Stimulated activated CD4-positive, alpha-beta T cell treated with anti-CD3 and anti-CD28 coated beads, Interleukin-12 subunit alpha, Interleukin-12 subunit beta, amount 100 ng/mL, for 4 hours (primary cell): ENCODE results near the gene TROAP.
"Not testable (repeated sequence)": the region's sequence is repeated elsewhere in the genome, so short reads cannot be mapped to it uniquely, and the experiment has no call there.

ENCODE experiments used
- DNase-seq: peaks from one replicate; pipeline ENCODE4 v3.0.0-alpha.2; 2020

The TROAP gene

GRCh38 chr12:49322708-49323523, at the start of gene TROAP:
Gene TROAP, plus strand, starts transcription at chr12:49323255. Its CDS starts 354 bp downstream, at chr12:49323609.
- peak; percentile 93 for DNase-seq

- DNase-seq = no peak
These were observed 49.2 kb upstream of the TROAP start for GRCh38 chr12:49273726-49274395.

- DNase-seq = no peak
These were observed 48.5 kb upstream of the TROAP start for GRCh38 chr12:49274396-49275069.

- DNase-seq = no peak
These were observed 46.5 kb upstream of the TROAP start for GRCh38 chr12:49276304-49277290.

- no peak for DNase-seq
These were observed 45.6 kb upstream of the TROAP start for GRCh38 chr12:49277466-49277865.

- no peak for DNase-seq
These were observed 43.3 kb upstream of the TROAP start for GRCh38 chr12:49279706-49280159.

GRCh38 chr12:49280545-49280944, 42.5 kb upstream of the TROAP start:
- DNase-seq = not testable (repeated sequence)

- no peak for DNase-seq
These were observed 40.8 kb upstream of the TROAP start for GRCh38 chr12:49282302-49282701.

- DNase-seq = not testable (repeated sequence)
These were observed 40.2 kb upstream of the TROAP start for GRCh38 chr12:49282740-49283375.

- DNase-seq = no peak
These were observed 39.3 kb upstream of the TROAP start for GRCh38 chr12:49283541-49284429.

- no peak for DNase-seq
These were observed 38.4 kb upstream of the TROAP start for GRCh38 chr12:49284672-49285071.

GRCh38 chr12:49287876-49288275, 35.2 kb upstream of the TROAP start:
- DNase-seq = no peak

GRCh38 chr12:49288412-49288853, 34.6 kb upstream of the TROAP start:
- peak; percentile 52 for DNase-seq

GRCh38 chr12:49288922-49289555, 34.0 kb upstream of the TROAP start:
- DNase-seq = no peak

- DNase-seq = no peak
These were observed 30.4 kb upstream of the TROAP start for GRCh38 chr12:49292729-49293055.

- DNase-seq = no peak
These were observed 29.7 kb upstream of the TROAP start for GRCh38 chr12:49293056-49293956.

GRCh38 chr12:49294086-49294803, 28.8 kb upstream of the TROAP start:
- DNase-seq = no peak

- no peak for DNase-seq
These were observed 28.3 kb upstream of the TROAP start for GRCh38 chr12:49294804-49295081.
